ENCODE results near the gene SPATA3.

The SPATA3 gene

DNA sequence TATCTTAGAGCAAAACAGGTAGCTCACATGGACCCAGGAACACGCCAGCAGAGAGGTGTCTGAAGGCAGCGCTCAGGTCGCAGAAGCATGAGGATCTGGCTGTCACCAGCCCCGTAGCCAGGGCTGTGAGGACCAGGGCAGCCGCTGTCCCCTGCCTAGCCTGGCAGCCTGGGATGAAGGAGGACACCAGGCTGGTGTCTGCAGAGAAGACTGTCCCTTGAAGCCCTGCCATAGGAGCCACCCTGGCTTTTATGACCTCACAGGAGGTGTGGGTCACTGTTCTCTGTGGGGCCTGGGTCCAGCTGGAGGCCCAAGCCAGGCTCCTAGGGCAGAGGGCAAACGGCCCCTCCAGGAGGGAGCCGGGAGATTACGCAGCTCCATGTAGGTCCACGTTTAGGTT lies at the start of gene SPATA3:
SPATA3 (plus strand) TSS at position 301 of the 400 bp plus-strand sequence. CDS start 113 bp downstream, outside the sequence.
- Mint-ChIP-seq H3K36me3 (ENCODE audit: low read depth) (no peaks in the 10 kb centered on the region), H3K27me3 (ENCODE audit: low read depth) (peaks cover 45% of the 10 kb centered on the region), H3K4me1 (ENCODE audit: low read depth) (no peaks in the 10 kb centered on the region), H3K9me3 (no peaks in the 10 kb centered on the region), H3K4me3 (no peak within 1 kb of the TSS), H3K27ac (no peak within 1 kb of the TSS)
- DNase-seq (ENCODE audit: low spot score): no peak

DNA sequence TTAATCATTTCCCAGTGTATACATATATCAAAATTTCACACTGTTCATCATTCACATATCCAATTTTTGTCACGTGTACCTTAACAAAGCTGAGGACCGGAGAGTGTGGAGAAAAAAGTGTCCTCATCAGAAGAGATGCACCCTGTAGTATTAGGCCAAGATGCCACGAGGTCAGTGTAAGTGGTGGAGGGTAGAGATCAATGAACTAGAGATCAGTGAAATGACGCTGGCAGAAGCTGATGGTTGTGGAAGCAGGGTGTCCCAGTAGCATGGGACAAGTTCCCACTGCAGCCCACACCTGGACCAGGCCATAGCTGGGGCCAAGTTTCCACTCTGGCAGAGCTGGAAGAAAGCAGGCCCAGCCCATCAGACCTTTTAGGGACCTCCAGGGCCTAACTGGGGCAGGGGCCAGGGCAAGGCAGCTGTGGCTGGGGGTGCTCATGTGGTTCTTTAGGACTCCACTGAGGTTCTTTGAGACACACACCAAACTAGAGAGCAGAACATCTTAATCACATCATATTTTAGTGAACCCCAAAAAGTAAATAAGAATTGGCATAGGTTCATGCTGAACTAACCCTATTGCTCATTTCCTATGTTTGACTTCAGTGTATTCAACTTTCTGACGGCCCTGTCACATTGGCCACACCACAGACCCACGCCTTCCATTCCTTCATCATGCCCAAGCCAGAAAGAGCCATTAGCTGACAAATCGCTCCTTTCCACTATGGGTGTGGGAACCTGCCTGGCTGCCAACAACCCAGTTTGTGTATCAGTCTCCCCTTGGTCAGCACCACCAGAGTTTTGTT lies 49.3 kb upstream of the SPATA3 start:
- no peak overlapping the region for H3K27ac Mint-ChIP-seq
- peaks cover 23% of the 10 kb centered on the region for H3K27me3 Mint-ChIP-seq (ENCODE audit: low read depth)
- no peak overlapping the region for H3K4me3 Mint-ChIP-seq
- no peaks in the 10 kb centered on the region for H3K36me3 Mint-ChIP-seq (ENCODE audit: low read depth)
- H3K9me3 Mint-ChIP-seq: no peaks in the 10 kb centered on the region
- H3K4me1 Mint-ChIP-seq (ENCODE audit: low read depth): peaks cover 12% of the 10 kb centered on the region
- no peak for DNase-seq (ENCODE audit: low spot score)

DNA sequence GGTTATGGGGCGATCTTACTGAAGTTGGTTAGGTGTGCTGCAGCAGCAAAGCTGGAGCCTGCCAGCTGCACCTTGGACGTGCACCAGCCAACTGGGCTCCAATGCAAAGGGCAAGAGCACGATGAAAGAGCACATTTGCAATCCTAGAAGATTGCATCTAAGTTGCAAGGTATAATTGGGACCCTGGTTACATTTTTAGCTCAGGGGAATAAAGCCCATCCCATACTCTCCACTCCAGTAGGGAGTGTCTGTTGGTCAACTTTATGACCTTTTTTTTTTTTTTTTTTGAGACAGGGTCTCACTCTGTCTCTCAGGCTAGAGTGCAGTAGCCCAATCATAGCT lies 48.7 kb upstream of the SPATA3 start:
- Mint-ChIP-seq H3K9me3 (no peaks in the 10 kb centered on the region), H3K4me3 (no peak overlapping the region), H3K36me3 (ENCODE audit: low read depth) (no peaks in the 10 kb centered on the region), H3K27ac (no peak overlapping the region), H3K4me1 (ENCODE audit: low read depth) (peaks cover 12% of the 10 kb centered on the region), H3K27me3 (ENCODE audit: low read depth) (peaks cover 19% of the 10 kb centered on the region)
- DNase-seq (ENCODE audit: low spot score): no peak

DNA sequence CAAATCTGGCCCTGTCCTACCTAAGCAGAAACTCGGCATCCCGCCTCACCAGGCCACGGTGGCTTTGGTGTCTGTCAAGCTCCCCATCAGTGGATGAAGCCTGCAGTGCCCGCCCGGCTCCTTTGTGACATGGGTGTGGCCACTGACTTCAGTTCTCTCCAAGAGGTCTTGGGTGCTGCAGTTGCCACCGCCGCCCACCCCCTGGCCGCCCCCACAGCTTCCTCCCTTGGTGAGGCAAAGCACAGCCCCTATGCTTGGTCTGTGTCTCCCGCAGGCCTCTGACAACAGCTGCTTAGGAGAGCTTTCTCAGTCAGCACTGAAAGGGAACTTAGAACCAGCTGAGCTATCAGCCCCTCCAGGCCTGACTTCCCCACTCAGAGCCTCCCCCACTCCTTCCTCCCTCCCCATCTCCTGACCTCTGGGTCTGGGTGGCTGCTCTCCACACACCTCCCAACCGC lies 48.0 kb upstream of the SPATA3 start:
- Mint-ChIP-seq H3K9me3 (no peaks in the 10 kb centered on the region), H3K4me1 (ENCODE audit: low read depth) (peaks cover 9% of the 10 kb centered on the region), H3K27me3 (ENCODE audit: low read depth) (peaks cover 23% of the 10 kb centered on the region), H3K27ac (no peak overlapping the region), H3K4me3 (no peak overlapping the region), H3K36me3 (ENCODE audit: low read depth) (no peaks in the 10 kb centered on the region)
- no peak for DNase-seq (ENCODE audit: low spot score)

DNA sequence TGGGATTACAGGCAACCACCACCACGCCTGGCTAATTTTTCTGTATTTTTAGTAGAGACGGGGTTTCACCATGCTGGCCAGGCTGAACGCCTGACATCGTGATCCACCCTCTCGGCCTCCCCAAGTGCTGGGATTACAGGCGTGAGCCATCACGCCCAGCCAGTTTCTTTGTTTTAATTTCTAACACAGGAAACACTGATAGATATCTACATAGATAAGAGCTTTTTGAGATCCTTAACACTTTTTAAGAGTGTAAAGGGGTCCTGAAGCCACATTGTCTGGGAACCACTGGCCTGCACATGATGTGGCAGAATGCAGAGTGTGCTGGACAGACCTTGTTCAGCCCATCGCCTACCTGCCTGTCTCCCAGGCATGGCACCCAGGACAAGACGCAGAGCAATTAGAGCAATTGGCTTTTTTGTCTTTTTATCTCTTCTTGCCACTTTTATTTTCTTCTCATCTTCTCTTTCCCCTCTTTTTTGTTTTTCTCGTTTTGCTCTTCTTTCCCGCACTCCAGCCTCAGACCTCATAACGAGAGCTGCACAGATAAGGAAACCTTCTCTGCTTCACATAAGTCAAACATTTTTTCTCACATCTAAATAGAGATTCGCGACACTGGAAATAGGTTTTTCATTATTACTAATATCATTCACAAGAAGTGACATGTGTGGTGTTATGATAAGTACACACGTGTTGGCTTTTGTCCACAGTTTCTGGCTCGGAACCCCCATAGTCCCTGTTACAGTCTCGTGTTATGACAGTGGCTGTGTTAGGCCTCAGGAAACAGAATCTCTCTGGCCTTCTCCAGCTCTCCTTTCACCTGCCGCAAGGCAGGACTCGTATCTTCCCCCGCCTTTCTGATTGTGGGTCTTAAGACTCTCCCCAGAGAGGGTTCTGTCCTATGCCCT lies 45.7 kb upstream of the SPATA3 start:
- Mint-ChIP-seq H3K4me3 (no peak overlapping the region), H3K9me3 (no peaks in the 10 kb centered on the region), H3K4me1 (ENCODE audit: low read depth) (peaks cover 7% of the 10 kb centered on the region), H3K36me3 (ENCODE audit: low read depth) (no peaks in the 10 kb centered on the region), H3K27ac (no peak overlapping the region), H3K27me3 (ENCODE audit: low read depth) (peaks cover 32% of the 10 kb centered on the region)
- no peak for DNase-seq (ENCODE audit: low spot score)

DNA sequence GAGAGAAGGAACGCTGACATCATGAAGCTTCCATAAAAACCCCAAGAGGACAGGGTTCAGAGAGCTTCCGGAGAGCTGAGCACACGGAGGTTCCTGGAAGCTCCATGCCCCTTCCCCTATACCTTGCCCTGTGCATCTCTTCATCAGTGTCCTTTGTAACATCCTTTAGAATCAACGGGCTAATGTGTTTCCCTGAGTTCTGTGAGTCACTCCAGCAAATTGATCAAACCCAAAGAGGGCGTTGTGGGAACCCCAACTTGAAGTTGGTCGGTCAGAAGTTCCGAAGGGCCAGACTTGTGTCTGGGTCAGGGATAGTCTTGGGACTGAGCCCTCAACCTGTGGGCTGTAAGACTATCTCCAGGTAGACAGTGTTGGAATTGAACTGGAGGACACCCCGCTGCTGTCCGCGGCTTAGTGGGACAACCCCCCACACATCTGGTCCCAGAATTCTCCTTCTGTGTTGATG lies 45.0 kb upstream of the SPATA3 start:
- Mint-ChIP-seq H3K4me3 (no peak overlapping the region), H3K27ac (no peak overlapping the region), H3K36me3 (ENCODE audit: low read depth) (no peaks in the 10 kb centered on the region), H3K9me3 (no peaks in the 10 kb centered on the region), H3K4me1 (ENCODE audit: low read depth) (peaks cover 9% of the 10 kb centered on the region), H3K27me3 (ENCODE audit: low read depth) (peaks cover 35% of the 10 kb centered on the region)
- no peak for DNase-seq (ENCODE audit: low spot score)

DNA sequence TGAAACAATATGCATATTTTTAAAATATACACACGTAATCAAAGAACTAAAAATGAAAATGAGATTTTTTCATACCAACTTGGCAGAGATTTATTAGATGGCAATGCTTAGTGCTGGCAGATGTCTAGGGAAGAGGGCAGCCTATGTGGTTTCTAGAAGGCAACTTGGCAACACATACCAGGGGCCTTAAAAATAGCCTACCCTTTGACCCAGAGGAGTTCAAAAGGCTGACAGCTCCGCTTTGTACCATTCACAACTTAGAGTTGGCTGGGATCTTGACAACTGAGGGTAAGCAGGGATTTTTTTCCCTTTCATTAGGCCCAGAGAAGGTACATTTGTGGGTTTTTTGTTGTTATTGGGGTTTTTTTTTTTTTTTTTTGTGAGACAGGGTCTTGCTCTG lies 44.5 kb upstream of the SPATA3 start:
- Mint-ChIP-seq H3K27ac (no peak overlapping the region), H3K36me3 (ENCODE audit: low read depth) (no peaks in the 10 kb centered on the region), H3K9me3 (no peaks in the 10 kb centered on the region), H3K4me3 (no peak overlapping the region), H3K27me3 (ENCODE audit: low read depth) (peaks cover 30% of the 10 kb centered on the region), H3K4me1 (ENCODE audit: low read depth) (peaks cover 9% of the 10 kb centered on the region)
- no peak for DNase-seq (ENCODE audit: low spot score)

DNA sequence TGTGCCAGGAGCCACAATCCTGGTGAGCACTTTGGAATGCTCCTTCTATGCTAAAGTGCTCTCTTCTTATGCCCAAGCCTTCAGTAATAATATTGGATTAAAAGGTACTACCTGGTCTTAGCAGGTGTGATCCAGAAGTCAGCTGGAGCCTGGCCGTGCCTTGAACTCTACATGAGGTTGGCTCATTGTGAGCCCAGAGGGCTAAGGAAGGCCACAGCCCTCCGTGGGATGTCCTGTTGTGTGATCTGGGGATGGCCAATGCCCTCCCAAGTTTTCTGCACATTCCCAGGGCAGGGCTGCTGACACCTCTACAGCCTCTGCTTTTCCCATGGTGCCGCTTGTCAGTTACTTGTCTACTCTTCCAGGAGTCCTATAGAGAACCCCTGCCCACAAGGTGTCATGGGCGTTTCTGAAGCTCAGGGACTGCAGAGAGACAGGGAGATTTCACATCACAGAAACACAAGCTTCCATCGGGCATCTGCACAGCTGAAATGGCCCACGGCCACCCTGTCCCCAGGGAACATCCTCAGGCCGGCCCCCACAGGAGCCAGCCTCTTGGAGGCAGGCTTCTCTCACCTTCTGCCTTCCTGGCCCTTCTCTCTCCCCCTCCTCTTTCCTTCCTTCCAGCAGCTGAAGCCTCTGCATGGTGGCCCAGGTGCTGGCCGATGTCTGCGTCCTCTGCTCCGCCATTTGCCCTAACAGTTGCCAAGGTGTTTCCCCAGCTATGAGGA lies 43.5 kb upstream of the SPATA3 start:
- Mint-ChIP-seq H3K4me3 (no peak overlapping the region), H3K36me3 (ENCODE audit: low read depth) (no peaks in the 10 kb centered on the region), H3K9me3 (no peaks in the 10 kb centered on the region), H3K4me1 (ENCODE audit: low read depth) (peaks cover 17% of the 10 kb centered on the region), H3K27me3 (ENCODE audit: low read depth) (peaks cover 37% of the 10 kb centered on the region), H3K27ac (no peak overlapping the region)
- no peak for DNase-seq (ENCODE audit: low spot score)

DNA sequence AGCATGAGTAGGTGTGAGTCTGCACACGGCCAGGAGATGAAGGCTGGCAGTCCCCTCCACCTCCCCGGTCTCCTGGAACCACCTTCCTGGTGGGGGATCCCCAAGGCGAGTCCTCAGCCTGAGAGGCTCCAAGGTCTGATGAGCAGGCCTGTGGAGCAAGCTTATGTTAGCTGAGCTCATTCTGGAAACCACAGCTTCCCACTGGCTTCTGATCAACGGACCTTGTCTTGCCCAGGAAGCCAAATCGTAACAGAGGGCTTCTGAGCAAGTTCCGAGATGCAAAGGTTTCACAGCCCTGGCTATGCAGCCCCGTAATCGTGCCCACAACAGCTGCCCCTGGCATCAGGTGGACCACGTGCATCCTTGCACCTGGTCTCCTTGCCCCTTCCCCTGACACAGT lies 42.1 kb upstream of the SPATA3 start:
- no peak overlapping the region for H3K27ac Mint-ChIP-seq
- H3K4me3 Mint-ChIP-seq: no peak overlapping the region
- no peaks in the 10 kb centered on the region for H3K9me3 Mint-ChIP-seq
- peaks cover 48% of the 10 kb centered on the region for H3K27me3 Mint-ChIP-seq (ENCODE audit: low read depth)
- peaks cover 27% of the 10 kb centered on the region for H3K4me1 Mint-ChIP-seq (ENCODE audit: low read depth)
- H3K36me3 Mint-ChIP-seq (ENCODE audit: low read depth): no peaks in the 10 kb centered on the region
- no peak for DNase-seq (ENCODE audit: low spot score)

DNA sequence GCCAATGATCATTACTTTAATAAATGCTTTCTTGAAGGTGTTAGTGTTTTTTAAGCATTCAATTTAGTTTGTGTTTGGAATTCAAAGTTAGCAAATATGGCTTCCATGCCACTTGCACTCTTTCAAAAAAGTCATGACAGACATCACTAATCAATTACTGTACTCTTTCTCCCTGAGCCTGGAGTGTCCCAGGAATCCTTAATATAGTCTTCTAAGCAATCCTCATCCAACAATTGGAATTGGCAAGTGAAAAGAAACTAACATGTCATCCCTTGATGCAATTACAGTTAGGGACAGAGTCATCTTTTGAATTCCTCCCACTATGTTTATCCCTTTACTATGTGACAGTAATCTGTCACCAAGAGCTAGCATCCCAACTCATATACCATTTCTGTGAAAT lies 41.2 kb upstream of the SPATA3 start:
- no peak for DNase-seq (ENCODE audit: low spot score)
- Mint-ChIP-seq H3K27me3 (ENCODE audit: low read depth) (peaks cover 56% of the 10 kb centered on the region), H3K9me3 (no peaks in the 10 kb centered on the region), H3K4me3 (no peak overlapping the region), H3K27ac (no peak overlapping the region), H3K36me3 (ENCODE audit: low read depth) (no peaks in the 10 kb centered on the region), H3K4me1 (ENCODE audit: low read depth) (peaks cover 30% of the 10 kb centered on the region)

DNA sequence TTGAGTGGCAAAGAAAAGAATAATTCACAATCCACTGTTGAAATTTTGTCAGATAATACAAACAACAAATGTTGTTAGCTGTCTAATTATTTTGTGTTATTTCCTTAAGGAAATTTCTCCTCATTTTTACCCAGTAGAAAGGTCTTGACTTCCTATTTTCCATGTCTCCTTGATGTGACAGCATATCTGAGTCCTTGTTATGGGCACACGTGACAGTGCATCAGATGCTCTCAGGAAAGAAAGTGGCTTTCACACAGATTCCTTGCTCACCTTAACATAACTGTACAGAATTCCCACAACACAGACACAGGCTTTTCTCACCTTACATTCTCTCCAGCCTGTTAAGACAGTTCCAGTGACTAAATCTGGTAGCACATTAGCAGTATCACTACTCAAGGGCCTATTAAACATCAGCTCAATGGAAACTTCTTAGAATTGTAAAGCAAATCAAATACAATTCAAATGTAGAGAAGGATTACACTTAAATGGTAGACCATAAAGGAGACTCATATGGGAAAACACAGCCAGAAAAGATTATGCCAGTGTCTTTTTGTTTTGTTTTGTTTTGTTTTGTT lies 40.7 kb upstream of the SPATA3 start:
- Mint-ChIP-seq H3K4me3 (no peak overlapping the region), H3K27ac (no peak overlapping the region), H3K27me3 (ENCODE audit: low read depth) (peaks cover 61% of the 10 kb centered on the region), H3K9me3 (no peaks in the 10 kb centered on the region), H3K36me3 (ENCODE audit: low read depth) (no peaks in the 10 kb centered on the region), H3K4me1 (ENCODE audit: low read depth) (peaks cover 34% of the 10 kb centered on the region)
- DNase-seq (ENCODE audit: low spot score): no peak

DNA sequence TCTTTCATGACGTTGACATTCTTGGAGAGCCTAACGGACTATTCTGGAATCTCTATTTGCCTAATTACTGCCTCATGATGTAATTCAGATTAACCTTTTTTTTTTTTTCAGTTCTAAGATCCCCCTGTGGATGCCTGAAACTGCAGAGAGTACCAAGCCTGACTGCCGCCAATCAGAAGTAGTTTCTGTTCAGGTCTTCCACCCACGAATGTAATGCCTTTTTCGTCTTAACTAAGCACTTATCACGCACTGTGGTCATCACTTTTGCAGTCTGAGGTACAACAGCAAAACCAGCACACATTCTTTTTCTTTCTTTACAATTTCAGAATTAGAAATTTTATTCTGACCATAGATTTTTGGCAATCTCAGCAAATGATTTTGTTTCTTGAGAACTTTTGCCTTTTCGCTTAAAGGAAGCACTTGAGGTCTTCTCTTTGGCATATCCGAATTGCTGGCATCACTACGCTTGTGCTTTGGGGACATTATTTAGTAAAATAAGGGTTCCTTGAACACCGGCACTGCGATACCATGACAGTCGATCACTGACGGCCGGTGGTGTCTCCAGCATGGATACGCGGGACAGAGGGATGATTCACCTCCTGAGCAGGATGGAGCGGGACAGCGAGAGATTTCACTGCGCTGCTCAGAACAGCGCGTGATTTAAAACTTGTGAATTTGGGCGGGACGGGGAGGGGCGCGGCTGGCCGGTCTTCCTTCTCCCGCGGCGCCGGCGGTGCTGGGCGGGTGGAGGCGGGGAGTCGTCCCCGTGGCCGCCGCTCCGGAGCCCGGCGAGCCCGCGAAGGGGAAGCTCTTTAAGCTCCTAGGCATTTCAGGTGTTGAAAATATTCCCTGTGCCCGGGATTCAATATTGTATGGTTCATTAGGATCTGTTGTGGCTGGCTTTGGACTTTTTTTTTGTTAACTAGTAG lies 38.8 kb upstream of the SPATA3 start:
- Mint-ChIP-seq H3K27me3 (ENCODE audit: low read depth) (peaks cover 67% of the 10 kb centered on the region), H3K4me1 (ENCODE audit: low read depth) (peaks cover 34% of the 10 kb centered on the region), H3K9me3 (no peaks in the 10 kb centered on the region), H3K4me3 (peak overlapping the region; percentile 93), H3K36me3 (ENCODE audit: low read depth) (no peaks in the 10 kb centered on the region), H3K27ac (peak overlapping the region; percentile 91)
- peak; percentile 66 for DNase-seq (ENCODE audit: low spot score)

Data from T-helper 2 cell treated with Interferon-gamma antibody and Interleukin-4, amounts not matched to agents 5 μg/mL and 100 μg/mL, for 36 hours (primary cell).